ENCODE results near the gene EXOG.
A peak's percentile ranks its signal among the peaks of the same experiment; 100 is the strongest.

Gene EXOG, protein sequence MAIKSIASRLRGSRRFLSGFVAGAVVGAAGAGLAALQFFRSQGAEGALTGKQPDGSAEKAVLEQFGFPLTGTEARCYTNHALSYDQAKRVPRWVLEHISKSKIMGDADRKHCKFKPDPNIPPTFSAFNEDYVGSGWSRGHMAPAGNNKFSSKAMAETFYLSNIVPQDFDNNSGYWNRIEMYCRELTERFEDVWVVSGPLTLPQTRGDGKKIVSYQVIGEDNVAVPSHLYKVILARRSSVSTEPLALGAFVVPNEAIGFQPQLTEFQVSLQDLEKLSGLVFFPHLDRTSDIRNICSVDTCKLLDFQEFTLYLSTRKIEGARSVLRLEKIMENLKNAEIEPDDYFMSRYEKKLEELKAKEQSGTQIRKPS

DNA sequence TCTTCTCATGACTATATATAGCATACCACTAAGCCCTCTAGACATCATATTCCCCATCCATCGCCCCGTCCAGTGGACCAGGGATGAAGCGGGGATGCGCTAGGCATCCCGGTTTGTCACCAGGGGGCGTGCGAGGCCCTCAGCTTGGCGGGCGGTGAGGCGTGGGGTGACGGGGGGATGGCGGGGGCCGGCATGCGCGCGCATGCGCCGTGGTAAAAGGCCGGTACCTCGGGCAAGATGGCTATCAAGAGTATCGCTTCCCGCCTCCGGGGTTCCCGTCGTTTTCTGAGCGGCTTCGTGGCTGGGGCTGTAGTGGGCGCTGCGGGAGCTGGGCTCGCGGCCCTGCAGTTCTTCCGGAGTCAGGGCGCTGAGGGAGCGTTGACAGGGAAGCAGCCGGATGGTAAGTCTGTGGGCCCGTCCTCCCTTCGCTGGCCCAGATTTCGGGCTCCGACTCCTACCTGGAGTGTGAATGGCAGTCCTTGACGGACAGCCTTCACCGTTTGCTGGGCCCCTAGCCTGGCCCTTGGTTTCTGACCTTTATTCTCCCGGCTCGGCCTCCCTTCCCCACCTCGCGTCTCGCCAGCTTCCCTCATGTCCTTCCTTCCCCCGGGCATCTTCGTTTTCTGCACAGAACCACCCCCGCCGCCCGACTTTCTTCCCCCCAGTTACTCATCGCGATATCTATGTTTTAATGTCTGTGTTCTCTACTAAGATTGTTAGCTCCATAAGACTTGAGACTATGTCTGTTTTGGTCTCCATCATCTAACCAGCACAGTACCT, at the start of gene EXOG:
Gene EXOG (plus strand): TSS at position 210 of the 780 bp plus-strand sequence. CDS start 28 bp downstream, at position 238.
- FAIRE-seq (peak; percentile 68), DNase-seq (ENCODE audit: insufficient read length, low spot score) (peak; percentile 96)

DNA sequence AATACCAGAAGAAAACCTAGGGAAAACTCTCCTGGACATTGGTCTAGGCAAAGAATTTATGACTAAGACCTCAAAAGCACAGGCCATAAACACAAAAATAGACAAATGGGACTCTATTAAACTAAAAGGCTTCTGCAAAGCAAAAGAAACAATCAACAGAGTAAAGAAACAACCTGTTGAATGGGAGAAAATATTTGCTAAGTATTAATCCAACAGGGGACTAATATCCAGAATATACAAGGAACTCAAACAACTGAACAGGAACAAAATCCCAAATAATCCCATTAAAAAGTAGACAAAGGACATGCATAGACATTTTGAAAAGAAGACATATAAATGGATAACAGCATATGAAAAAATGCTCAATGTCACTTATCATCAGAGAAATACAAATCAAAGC, 49.3 kb upstream of the EXOG start:
- FAIRE-seq: no peak
- DNase-seq (ENCODE audit: insufficient read length, low spot score): no peak

DNA sequence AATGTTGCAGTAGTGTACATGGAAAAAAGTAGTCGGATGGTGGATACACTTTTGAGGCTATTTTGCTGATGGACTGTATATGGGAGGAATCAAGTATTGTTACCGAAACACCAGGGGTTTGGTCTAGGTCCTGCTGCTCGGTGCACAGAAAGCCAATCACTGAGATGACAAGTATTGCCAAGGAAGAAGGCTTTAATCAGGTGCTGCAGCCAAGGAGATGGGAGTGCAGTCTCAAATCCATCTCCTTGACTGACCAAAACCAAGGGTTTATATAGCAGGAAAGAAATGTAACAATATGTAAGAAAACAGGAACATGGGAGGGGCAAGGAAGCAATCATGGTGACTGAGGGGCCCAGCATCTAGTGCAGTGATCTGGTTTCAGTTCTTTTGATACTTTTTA, 45.3 kb upstream of the EXOG start:
- FAIRE-seq: no peak
- DNase-seq (ENCODE audit: insufficient read length, low spot score): no peak

DNA sequence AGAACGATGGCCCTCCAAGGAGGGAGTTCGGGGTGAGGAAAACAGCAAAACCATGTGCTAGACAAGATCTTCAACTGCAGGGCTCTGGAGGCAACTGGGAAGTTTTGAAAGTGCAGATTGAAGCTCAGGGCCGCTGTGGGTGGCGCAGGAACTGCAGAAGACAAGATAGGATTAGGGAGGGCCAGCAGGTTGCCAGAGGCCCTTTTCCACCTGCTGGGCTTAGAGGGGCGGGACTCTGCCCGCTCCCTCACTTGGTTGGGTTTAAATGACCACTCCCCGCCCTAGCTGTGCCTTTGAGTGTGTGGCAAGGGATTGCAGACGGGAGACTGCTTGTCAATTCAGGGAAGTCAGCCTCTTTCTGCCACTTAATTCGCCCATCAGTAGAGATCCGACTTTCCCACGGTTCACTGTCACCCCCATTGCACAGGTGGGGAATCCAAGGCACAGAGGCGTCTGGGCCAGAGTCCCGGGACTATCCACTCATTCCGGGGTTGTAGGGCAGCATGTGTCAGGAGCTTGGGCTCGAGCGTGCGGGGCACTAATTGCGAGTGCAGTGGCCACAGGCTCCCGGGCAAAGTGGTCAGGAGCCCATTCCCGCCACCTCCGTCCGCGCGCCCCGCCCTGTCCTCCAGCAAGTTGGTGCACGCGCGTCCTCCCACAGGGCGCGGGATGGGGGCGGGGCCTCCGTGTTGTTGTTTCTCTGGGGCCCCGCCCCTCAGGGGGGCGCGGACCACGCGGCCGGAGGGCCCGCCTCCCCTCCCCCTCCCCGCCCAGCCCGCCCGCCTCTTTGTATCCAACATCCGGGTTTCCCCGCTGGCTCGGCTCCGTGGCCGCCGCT, 42.8 kb upstream of the EXOG start, which contains the start of gene ACVR2B:
Gene ACVR2B (plus strand): TSS at position 816 of the 838 bp plus-strand sequence. CDS start 433 bp downstream, outside the sequence.
- DNase-seq (ENCODE audit: insufficient read length, low spot score) (peak; percentile 77), FAIRE-seq (no peak)

DNA sequence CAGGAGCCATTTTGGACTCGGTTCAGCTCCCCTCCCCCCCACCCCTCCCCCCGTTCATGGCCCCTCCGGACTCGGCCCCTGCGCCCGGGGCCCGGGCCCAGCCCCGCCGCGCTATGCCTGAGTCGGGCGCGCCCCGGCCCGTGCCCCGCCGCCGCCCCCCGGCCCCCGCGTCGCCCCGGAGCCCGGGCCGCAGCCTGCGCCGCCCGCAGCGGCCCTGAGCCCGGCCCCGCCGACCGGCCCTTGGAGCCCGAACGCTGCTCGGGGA, 42.3 kb upstream of the EXOG start:
- FAIRE-seq (no peak), DNase-seq (ENCODE audit: insufficient read length, low spot score) (no peak)

DNA sequence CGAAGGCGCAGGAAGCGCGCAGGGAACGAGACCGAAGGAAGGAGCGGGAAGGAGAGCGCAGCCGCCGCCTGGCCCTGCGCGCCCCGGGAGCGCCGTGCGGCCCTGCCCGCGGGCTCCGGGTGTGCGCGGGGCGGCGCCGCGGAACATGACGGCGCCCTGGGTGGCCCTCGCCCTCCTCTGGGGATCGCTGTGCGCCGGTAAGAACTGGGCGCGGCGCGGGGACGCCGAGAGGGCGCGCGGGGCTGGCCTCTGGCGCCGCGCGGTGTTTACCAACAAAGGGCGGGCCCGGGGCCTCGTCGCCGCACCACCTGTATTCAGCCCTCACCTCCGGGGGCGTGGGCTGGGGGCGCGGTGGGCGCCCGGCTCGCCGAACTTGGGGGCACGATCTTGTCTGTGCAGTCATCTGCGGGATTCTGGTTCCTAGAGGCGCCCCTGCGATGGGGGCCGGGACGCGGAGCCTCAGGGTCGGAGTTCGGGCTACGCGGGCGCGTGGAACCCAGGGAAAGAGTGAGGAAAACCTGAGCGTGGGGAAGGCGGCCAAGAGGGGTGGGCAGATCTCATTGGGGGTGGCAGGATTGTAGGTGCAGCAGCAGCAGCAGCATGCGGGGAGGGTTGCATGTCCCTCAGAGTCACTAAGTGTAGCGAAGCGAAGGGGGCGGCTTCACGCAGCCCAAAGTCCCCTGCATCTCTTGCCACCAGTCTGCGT, 41.8 kb upstream of the EXOG start:
- DNase-seq (ENCODE audit: insufficient read length, low spot score): no peak
- FAIRE-seq: no peak

DNA sequence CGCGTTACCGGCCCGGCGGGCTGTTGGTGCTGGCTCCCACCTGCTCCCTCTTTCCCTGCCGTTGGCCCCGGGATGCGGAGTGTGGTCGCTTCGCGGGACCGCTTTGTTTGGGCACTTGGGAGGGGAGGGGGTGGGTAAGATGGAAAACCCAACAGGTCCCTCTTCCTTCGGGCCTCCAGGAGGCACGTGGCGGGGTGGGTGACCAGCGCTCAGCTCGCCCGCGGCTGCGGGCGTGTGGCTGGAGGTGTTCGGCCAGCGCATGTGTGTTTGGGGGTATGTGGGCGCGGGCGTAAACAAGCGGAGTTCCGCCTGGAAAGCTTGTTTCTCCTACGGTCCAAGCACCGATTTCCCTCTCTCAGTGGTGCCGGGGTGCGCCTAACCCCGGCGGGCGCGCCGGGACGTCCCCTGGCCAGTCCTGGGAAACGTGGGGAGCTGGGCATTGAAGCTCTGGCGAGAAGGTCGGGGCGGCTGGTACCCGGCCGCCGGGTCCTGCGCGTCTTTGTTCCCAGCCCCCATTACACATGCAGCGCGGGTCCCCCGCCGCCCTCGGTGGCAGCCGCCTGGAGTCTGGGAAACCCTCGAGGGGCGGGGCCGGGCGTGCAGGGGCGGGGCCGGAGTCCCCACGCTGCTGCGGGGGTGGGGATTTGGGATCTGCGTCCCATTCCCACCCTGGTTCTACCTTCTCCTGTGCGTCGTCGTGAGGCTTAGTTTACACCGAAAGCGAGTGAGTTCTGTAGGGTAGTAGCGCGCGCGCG, 41.1 kb upstream of the EXOG start:
- peak; percentile 69 for FAIRE-seq
- peak; percentile 83 for DNase-seq (ENCODE audit: insufficient read length, low spot score)

DNA sequence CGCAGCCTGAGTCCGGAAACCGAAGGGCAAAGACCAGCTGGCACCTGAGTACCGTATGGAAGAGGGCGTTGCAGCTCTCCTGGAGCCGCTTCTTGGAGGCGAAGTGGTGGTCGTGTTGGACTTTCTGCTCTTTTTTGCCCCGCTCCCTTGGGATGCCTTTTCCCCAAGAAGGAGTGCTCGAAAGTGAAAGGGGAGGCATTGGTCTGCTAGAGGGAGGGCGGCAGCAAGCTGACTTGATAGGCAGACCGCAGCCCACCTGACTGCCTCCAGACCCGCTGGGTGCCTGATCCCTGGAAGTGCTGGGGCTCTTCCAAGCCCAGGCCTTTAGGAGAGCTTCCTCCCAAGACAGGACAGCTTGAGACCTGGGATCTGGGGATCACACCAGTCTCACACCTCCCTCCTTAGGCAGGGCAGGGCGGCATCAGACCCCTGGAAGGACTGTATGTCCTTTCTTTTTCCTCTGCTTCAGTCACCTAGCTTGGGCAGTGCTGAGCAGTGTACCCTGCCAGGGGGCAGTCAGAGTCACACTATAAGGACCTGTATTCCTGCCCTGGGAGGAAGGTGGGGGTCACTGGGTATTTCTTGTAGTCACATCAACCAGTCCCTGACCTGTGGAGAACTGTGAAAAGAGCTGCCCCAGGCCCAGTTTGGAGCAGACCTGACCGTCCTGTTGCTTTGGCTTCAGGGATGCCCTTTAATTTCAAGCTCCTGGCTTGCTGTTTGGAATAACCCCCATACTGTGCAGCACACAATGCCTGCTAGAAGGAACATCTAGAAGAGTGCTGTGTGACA, 40.3 kb upstream of the EXOG start:
- DNase-seq (ENCODE audit: insufficient read length, low spot score) (peak; percentile 41), FAIRE-seq (peak; percentile 13)

DNA sequence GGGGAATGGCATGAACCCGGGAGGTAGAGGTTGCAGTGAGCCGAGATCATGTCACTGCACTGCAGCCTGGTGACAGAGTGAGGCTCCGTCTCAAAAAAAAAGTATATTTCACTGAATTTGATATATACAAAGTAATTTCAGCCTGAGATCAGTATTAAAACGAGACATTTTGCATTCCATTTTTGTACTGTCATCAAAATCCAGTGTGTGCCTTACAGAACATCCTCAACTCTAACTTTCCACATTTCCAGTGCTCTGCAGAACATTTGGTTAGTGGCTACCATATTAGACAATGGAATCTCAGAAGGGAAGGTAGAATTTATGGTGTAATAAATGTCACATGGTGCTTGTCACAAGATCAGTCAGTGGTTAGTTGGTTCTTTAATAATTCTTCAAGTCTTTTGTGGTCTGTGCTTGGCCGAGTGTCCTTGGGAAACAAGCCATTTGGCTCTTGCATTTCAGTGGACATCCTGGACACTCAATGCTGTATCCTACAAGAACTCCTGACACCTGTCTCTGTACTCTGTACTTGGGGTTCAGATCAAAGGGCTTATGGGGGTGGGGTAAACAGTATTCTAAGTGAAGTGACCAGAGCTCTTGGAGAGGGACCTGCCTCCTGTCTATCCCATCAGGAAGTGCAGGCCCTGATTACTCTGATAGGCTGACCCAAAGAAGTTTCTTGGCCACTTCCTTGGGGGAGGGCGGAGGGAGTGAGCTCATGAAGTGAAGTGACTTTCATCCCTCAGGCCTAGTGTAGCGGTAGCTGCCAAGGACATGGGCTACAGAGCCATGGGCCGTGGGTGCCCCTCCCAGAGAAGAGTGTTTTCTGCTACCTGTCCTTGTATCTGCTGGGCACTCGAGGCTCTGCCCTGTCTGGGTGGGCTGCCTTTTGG, 38.8 kb upstream of the EXOG start:
- DNase-seq (ENCODE audit: insufficient read length, low spot score) (no peak), FAIRE-seq (no peak)

DNA sequence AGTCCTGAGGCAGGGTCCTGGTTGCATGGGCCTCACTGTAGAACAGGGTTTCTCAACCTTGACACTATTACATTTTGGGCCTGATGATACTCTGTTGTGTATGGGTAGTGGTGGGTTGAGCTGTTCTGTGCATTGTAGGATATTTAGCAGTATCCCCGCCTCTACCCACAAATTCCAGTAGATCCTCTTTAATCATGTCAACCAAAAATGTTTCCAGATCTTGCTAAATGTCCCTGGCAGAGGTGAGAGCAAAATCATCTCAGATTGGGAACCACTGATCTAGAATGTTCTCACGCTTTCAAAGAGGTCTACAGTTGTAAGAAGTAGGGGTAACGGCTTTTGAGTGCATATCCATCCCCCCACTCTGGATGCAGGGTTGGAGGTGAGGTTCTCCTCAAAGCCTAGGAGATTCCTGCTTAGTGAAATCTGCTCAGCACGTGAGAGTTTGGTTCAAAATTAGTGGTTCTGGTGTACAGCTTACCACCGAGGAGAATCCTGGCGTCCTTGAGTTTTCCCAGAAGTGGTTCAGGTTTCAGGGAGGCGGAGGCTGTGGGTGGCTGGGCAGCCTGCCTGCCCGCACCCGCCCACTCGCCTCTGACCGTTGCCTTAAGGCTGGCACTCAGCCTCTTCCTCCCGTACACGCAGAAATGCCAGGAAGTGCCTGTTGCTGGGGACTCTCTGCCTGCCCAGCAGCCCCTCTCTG, 37.2 kb upstream of the EXOG start:
- no peak for FAIRE-seq
- peak; percentile 59 for DNase-seq (ENCODE audit: insufficient read length, low spot score)

DNA sequence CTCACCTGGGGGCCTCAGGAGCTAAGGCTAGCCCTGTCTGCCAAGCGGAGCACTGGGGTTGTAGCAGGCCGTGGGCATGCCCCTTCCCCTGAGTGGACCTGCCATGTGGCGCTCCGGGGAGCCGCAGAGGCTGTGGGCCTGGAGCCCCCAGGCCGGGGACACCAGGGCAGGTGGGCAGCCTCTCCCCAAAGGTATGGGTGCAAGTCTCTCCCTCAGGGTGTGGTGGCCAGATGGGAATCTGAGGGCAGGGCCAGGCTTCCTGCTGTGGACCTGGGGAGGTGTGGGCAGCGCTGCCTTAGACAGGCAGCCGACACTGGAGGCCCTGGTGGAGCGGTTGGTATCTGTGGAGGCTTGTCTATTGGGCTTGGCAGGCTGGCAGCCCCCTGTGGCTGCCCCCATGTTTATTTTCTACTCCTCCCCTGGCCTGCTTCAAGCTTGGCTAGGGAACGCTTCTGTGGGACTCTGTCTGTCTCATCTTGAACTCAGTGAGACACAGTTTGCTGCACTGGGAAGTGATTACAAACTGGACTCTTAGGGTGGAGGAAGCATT, 36.6 kb upstream of the EXOG start:
- FAIRE-seq (no peak), DNase-seq (ENCODE audit: insufficient read length, low spot score) (no peak)

DNA sequence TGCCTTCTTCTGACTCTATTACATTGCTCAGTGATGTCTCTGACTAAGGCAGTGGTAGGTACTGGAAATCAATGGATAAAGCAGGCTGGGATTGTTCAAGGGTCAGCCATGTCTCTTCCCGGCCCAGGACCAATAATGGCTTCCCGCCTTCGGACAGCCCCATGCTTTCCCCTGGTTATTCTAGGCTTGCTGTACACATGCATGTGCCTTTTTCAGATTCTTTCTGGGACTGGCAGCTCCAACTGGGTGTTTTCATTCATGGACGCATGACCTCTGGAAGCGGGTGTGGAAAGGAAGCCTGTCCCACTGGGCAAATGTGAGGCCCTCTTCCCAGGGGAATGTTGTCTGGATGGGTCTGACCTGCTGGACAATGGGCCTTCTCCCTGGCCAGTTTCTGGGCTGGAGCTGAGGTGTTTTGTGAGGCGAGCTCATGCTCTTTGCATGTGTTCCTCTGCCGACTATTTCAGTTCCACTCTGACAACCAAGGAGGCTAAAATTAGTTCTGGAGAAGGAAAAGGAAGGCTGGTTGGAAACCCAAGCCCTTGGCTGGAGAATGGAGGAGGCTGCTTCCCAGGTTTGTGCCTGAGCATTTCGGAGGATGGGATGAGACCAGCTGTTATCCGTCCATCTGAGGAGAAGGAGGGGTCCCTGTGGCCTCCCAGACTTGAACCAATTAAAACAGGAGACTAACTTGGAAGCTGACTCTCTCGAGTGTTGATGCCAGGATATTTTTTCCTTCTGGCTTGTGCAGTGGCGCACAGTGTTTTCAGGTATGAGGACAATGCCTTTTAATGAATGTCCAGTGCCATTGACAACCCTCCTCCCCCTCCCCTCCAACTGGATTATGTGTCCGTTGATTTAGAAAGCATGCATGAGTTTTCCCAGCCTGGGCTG, 35.5 kb upstream of the EXOG start:
- no peak for FAIRE-seq
- DNase-seq (ENCODE audit: insufficient read length, low spot score): no peak

DNA sequence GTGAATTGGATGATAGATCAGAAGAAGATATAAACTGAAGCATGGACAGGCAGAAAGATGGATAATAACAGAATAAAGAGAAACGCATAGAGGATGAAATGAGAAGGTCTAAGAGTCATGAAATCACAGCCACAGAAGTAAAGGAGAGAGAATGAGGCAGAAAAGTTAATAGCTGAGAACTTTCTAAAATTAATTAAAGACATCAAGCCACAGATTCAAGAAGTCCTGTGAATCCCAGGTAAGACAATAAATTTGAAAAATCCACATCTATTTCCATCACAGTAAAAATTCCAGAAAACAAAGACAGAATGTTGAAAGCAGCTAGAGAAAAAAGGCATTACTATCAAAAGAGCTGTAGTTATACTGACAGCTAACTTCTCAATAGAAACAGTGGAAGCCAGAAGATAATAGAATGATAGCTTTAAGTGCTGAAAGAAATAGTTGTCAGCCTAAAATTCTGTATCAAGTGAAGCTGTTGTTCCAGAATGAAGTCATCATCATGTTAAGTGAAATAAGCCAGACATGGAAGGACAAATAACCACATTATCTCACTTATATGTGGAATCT, 30.5 kb upstream of the EXOG start:
- DNase-seq (ENCODE audit: insufficient read length, low spot score): no peak
- no peak for FAIRE-seq

DNA sequence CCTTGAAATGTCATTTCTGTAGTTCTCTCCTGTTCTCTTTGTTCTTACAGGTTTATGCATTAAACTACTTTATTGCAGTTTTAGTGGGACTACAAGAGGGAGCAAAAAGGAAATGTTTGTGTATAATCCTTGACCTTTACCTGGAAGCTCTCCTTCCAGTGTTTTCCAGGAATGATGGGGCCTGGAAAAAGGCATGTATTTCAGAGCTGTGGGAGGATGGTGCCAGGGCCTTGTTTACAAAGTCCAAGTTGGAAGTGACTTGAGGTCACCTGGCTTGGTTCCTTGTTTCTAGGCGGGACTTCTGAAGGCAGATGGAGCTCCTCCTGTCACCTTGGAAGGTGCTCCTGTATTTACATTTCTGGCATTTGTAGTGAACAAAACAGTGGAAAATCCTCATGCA, 27.4 kb upstream of the EXOG start:
- FAIRE-seq (no peak), DNase-seq (ENCODE audit: insufficient read length, low spot score) (no peak)

DNA sequence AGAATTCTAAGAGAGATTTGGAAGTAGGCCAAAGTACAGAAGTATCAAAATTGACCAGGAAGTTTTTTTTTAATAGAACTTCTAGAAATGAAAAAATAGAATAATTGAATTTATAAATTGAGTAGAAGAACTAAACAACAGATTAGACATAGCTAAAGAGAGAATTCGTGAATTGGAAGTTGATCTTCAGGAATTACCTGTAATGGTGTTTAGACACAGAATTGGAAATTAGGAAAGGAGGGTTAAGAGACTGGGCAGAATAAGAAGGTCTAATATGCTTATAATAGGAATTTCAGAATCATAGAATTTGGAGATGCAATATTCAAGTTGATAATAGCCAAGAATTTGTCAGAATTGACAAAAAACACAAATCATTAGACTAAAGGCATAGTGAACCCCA, 26.3 kb upstream of the EXOG start:
- DNase-seq (ENCODE audit: insufficient read length, low spot score) (no peak), FAIRE-seq (no peak)

DNA sequence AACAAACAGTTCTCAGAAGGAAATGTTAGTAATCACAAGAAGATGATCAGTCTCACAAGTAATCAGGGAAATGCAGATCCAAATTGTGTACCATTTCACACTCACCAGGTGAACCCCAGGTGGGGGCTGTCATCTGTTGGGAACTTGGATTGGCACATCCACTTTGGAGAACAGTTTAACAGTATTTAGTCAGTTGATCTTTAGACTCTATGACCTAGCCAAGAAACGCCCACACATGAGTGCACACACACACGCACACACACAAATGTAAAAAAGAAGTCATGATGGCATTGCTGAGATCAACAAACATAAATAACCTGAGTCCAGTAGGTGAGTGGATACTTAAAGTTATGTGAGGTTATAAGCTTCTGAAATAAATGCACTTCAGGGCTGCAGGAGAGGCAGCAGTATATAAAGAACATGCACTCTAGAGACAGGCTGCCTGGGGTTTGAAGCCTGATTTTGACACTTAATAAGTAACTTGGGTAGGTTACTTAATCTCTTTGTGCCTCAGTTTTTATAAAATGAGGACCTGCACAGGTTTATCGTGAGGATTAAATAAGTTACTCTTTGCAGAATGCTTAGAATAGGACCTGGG, 24.8 kb upstream of the EXOG start:
- FAIRE-seq: no peak
- DNase-seq (ENCODE audit: insufficient read length, low spot score): no peak

Data from HTR-8/SVneo (cell line).